Colonic mucosa (tissue), 4 donors: ENCODE results near the gene GON4L. TPM values are rescaled to one million over a fixed set of nuclear protein-coding genes. Genes with fewer than 3 reads are reported as not detected.
"Not testable (repeated sequence)": the region's sequence is repeated elsewhere in the genome, so short reads cannot be mapped to it uniquely, and the experiment has no call there.

Experiments
- DNase-seq: peaks from one replicate; pipeline ENCODE4 v3.0.0-alpha.2; 2020
- H3K27ac ChIP-seq: fragments of 200-600 bp; one replicate; pipeline ENCODE4 v1.8.0; 2021
- H3K27me3 ChIP-seq: fragments of 200-600 bp; one replicate; pipeline ENCODE4 v1.8.0; 2021
- H3K36me3 ChIP-seq: fragments of 200-600 bp; one replicate; pipeline ENCODE4 v1.8.0; 2021
- H3K4me1 ChIP-seq: fragments of 200-600 bp; one replicate; pipeline ENCODE4 v1.8.0; 2021; ENCODE audit warnings: mild to moderate bottlenecking
- H3K4me3 ChIP-seq: fragments of 200-600 bp; one replicate; pipeline ENCODE4 v1.8.0; 2021
- H3K9ac ChIP-seq, 2 donors: one replicate each; pipeline ENCODE4 v1.7.0; 2013; ENCODE audit warnings: control low read depth in 2 of 2, low read depth in 2 of 2, low read length in 2 of 2
- H3K9me3 ChIP-seq: fragments of 200-600 bp; one replicate; pipeline ENCODE4 v1.8.0; 2021
- intact Hi-C: fragments of 100-400 bp; cut with DNase I; formaldehyde crosslinking; loops from one replicate; pipeline ENCODE4 v1.14.1; 2022
- total RNA-seq, 2 donors: library from RNA; stranded (reverse); fragmentation: NEBNext Ultra II Directional in 1 of 2; extraction: Animal tissue kit (Norgen Biotek cat#: 25700) in 1 of 2; gene quantifications; one replicate each; pipeline ENCODE4 v1.2.1, GENCODE V29; 2021
- TF ChIP-seq, protein P1 (sequence below): fragments of 200-600 bp; IDR thresholded peaks from one replicate; pipeline ENCODE4 v1.8.0; 2022; ENCODE audit warnings: antibody characterized with exemption, mild to moderate bottlenecking
- donor health status: healthy.
- donor health status: DM: no; HTN: no; CAD: no.
- donor health status: DM: no; HTN: no; CAD: no.

GON4L gene
- total RNA-seq, 2 donors from 2014 or later: 33.3 to 34.7 TPM

DNA sequence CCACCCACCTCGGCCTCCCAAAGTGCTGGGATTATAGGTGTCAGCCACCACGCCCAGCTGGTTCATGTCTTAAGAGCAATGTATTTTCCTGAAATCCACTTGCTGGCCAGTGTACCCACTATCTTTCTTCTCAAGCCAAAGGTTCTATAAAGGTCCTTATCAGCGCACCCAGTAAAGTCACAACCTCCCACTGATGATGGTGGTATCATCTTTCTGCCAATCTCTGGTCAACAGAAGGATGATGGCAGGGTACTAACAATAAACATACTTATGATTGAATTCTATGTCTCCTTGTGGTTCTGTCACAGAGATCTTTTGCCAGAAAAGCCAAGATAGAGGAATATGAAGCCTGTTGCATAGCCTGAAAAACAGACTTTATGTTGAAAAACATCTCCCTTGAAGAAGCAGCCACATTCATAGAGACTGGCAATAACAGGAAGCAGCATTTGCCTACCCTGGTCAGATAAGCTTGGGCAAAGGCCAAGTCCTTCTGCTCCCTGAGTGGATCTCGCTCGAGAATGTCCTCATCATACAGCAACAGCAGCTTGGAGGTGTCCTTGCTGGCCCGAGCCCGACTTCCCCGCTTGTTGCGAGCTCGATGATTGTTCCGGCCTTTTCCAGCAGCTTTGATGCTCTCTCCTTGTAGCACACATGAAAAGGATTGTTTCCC lies 95.1 kb downstream of the GON4L start:
- TF ChIP-seq, protein P1, sequence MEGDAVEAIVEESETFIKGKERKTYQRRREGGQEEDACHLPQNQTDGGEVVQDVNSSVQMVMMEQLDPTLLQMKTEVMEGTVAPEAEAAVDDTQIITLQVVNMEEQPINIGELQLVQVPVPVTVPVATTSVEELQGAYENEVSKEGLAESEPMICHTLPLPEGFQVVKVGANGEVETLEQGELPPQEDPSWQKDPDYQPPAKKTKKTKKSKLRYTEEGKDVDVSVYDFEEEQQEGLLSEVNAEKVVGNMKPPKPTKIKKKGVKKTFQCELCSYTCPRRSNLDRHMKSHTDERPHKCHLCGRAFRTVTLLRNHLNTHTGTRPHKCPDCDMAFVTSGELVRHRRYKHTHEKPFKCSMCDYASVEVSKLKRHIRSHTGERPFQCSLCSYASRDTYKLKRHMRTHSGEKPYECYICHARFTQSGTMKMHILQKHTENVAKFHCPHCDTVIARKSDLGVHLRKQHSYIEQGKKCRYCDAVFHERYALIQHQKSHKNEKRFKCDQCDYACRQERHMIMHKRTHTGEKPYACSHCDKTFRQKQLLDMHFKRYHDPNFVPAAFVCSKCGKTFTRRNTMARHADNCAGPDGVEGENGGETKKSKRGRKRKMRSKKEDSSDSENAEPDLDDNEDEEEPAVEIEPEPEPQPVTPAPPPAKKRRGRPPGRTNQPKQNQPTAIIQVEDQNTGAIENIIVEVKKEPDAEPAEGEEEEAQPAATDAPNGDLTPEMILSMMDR: no peak
- Histone ChIP-seq H3K9me3 (no peaks in the 10 kb centered on the region), H3K27ac (no peak overlapping the region), H3K9ac (no peak overlapping the region), H3K36me3 (peaks cover 7% of the 10 kb centered on the region), H3K27me3 (no peaks in the 10 kb centered on the region), H3K4me3 (no peak overlapping the region), H3K4me1 (no peaks in the 10 kb centered on the region)
- intact Hi-C loops: no loop called here
- no peak for DNase-seq

DNA sequence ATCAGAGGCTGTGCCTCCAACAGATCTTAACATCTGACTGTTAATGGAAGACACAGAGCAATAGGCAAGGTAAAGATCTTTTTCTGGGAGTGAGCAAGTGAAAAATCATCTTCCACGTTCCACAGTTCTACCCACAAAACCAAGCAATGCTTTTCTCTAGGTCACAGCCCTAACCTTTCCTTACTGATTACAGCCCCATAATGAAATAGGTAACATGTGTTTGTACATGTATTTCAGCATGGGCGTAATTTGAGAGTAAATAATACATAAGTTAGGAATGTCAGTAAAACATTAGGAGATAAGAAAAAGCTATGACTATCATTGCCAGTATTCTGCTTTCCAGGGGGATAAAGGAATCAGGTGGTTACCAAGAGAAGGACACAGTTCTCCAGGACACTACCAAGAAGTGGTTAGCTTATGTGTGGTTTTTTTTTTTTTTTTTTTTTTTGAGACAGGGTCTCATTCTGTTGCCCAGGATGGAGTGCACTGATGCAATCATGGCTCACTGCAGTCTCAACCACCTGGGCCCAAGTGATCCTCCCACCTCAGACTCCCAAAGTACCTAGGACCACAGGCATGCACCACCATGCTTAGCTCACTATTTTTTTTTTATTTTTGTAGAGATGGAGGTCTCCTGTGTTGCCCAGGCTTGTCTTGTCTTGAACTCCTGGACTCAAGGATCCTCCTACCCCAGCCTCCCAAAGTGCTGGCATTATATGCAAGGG lies 96.1 kb downstream of the GON4L start:
- TF ChIP-seq, protein P1: no peak
- DNase-seq: no peak
- no peaks in the 10 kb centered on the region for H3K27me3 ChIP-seq
- no peaks in the 10 kb centered on the region for H3K9me3 ChIP-seq
- no peaks in the 10 kb centered on the region for H3K4me1 ChIP-seq
- H3K4me3 ChIP-seq: no peak overlapping the region
- no peak overlapping the region for H3K27ac ChIP-seq
- no peaks in the 10 kb centered on the region for H3K36me3 ChIP-seq
- no peak overlapping the region for H3K9ac ChIP-seq
- intact Hi-C loops: no loop called here

DNA sequence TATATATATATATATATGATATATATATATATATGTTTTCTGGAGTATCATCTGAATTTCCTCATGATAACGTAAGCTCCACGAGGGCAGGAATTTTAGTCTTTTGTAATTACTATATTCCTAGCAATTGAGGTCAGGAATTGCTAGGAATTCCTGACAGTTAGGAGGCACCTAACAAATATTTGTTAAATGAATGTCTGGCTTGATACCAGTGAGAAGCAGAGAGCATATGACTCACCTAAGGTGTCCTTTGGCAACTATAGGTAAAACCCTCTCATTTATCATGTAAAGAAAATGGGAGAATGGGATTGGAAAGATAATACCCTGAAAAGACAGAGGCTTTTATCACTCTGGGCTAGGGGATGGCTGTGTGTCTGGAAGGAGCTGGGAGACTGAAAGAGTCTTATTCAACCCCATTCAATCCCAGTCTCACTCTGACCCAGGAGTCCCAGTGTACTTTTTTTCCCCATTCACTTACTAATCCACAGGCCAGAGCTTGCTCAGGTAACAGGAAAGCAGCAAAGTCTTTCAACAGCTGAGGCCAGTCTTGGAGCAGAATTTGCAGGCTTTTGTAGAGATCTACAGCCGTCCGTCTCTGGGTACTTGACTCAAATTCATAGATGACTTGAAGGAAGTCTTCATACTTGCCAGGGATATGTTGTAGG lies 96.9 kb downstream of the GON4L start:
- Histone ChIP-seq H3K36me3 (no peaks in the 10 kb centered on the region), H3K27me3 (no peaks in the 10 kb centered on the region), H3K27ac (no peak overlapping the region), H3K9me3 (no peaks in the 10 kb centered on the region), H3K4me3 (no peak overlapping the region), H3K4me1 (no peaks in the 10 kb centered on the region), H3K9ac (no peak overlapping the region)
- no peak for DNase-seq
- TF ChIP-seq, protein P1: no peak
- intact Hi-C loops: no loop called here

DNA sequence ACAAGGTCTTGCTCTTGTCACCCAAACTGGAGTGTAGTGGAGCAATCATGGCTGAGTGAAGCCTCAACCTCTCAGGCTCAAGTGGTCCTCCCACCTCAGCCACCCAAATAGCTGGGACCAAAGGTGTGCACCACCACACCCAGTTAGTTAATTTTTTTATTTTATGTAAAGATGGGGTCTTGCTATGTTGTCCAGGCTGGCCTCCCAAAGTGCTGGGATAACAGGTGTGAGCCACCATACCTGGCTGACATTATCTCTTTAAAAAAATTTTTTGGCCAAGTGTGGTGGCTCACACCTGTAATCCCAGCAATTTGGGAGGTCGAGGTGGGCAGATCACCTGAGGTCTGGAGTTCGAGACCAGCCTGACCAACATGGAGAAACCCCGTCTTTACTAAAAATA lies 98.0 kb downstream of the GON4L start:
- H3K27ac ChIP-seq, DNase-seq, H3K27me3 ChIP-seq, H3K9me3 ChIP-seq, intact Hi-C loops, H3K36me3 ChIP-seq, H3K4me1 ChIP-seq, H3K4me3 ChIP-seq, H3K9ac ChIP-seq: not testable (repeated sequence)

DNA sequence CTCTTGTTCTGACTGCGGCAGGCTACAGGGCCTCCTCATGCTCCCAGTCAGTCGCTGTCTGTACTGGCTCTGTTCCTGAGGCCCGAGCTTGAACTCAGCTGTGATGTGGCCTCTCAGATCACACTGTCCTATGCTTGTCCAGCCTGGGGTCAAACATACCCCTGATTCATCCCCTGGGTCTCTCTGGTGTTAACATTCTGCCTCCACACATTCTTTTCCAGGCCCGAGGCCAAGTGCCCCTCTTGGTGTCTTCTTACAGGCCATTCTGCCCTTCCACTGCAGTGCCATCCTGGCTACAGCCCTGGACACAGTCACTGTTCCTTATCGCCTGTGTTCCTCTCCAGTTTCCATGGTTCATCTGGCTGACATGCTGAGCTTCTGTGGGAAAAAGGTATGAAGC lies 108.9 kb downstream of the GON4L start:
- H3K9me3 ChIP-seq, H3K36me3 ChIP-seq, H3K9ac ChIP-seq, H3K27me3 ChIP-seq, DNase-seq, H3K4me3 ChIP-seq, H3K27ac ChIP-seq, intact Hi-C loops, H3K4me1 ChIP-seq: not testable (repeated sequence)

DNA sequence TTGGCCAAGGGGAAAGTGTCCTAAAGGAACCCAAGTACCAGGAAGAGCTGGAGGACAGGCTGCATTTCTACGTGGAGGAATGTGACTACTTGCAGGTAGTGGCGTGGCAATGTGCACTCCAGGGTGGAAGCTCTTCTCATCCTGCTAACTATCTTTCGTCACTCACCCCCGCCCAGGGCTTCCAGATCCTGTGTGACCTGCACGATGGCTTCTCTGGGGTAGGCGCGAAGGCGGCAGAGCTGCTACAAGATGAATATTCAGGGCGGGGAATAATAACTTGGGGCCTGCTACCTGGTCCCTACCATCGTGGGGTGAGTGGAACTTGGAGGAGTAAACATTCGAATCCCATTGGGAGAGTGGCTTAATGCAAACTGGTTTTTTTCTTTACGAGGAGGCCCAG lies 109.4 kb downstream of the GON4L start:
- H3K9me3 ChIP-seq, H3K4me3 ChIP-seq, DNase-seq, intact Hi-C loops, H3K27me3 ChIP-seq, H3K27ac ChIP-seq, H3K4me1 ChIP-seq, H3K36me3 ChIP-seq, H3K9ac ChIP-seq: not testable (repeated sequence)

DNA sequence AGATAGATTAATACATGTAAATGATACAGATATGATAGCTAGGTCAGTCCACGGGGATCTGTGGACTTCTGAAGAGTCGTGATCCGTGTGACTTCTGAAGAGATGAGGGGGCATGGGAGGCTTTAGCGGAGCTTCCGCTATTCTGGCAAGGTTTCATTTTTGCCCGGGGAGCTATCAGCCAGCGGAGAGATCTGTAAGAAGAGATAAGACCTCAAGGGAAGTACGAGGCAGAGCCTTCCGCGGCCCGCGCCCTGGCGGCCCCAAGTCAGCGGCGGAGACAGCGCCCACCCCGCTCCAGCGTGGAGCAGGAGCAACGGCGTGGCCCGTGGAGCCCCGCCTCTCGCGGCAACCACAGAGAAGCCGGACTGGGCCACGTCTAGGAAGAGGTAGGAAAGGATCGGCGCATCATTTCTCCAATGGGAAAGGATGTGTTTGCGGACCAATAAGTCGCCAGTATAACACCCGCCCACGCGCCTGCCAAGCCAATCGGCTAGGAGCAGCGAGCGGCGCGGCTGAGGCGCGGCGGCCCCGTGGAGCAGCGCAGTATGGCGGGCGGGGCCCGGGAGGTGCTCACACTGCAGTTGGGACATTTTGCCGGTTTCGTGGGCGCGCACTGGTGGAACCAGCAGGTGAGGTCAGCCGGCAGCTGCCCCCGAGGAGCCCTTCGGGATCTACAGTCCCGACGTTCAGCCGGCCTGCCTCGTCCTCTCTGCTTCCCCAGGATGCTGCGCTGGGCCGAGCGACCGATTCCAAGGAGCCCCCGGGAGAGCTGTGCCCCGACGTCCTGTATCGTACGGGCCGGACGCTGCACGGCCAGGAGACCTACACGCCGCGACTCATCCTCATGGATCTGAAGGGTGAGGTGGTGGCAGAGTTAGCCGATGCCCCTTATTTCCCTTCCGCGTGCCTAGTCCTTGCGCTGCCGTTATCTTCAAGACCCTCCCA lies 111.5 kb downstream of the GON4L start:
- intact Hi-C loops, H3K4me1 ChIP-seq, H3K9me3 ChIP-seq, H3K36me3 ChIP-seq, H3K27me3 ChIP-seq: not testable (repeated sequence)
- peak; percentile 95 for DNase-seq
- Histone ChIP-seq H3K27ac (peak overlapping the region; percentile 69), H3K4me3 (peak overlapping the region; percentile 71), H3K9ac (peak overlapping the region; percentile 76 to 82)
